Astrocyte (in vitro differentiated cells and primary cell): ENCODE measurements around the gene STRADA. TPM values are rescaled to one million over a fixed set of nuclear protein-coding genes. Genes with fewer than 3 reads are reported as not detected.

ENCODE experiments used
- DNase-seq: peaks from one replicate; pipeline ENCODE4 v3.0.0-alpha.2; 2010; ENCODE audit warnings: low read depth
- FAIRE-seq: peaks from 2 replicates; lab custom pipeline; 2011; peaks lifted over from hg19 to GRCh38; lab: Jason Lieb, UNC
- H2AFZ ChIP-seq: 2 replicates; pipeline ENCODE4 v1.6.0; 2012; ENCODE audit warnings: low read depth, low read length, inconsistent platforms
- H3K27ac ChIP-seq: 2 replicates; pipeline ENCODE4 v1.5.1; 2011; ENCODE audit warnings: low read depth, low read length, inconsistent platforms
- H3K27me3 ChIP-seq: 2 replicates; pipeline ENCODE4 v1.6.0; 2011; ENCODE audit warnings: low read length, inconsistent platforms; ENCODE audit not compliant: insufficient read depth
- H3K36me3 ChIP-seq: 2 replicates; pipeline ENCODE4 v1.5.1; 2011; ENCODE audit warnings: low read length, inconsistent platforms; ENCODE audit not compliant: insufficient read depth
- H3K4me1 ChIP-seq: 2 replicates; pipeline ENCODE4 v1.5.1; 2011; ENCODE audit warnings: low read length, inconsistent platforms; ENCODE audit not compliant: insufficient read depth
- H3K4me2 ChIP-seq: 2 replicates; pipeline ENCODE4 v1.6.0; 2012; ENCODE audit warnings: low read length, inconsistent platforms
- H3K4me3 ChIP-seq: 2 replicates; pipeline ENCODE4 v1.5.1; 2011; ENCODE audit warnings: low read depth, mild to moderate bottlenecking, low read length, inconsistent platforms; ENCODE audit not compliant: insufficient read depth
- H3K79me2 ChIP-seq: 2 replicates; pipeline ENCODE4 v1.6.0; 2012; ENCODE audit warnings: mild to moderate bottlenecking, low read length, inconsistent platforms; ENCODE audit not compliant: insufficient read depth
- H3K9ac ChIP-seq: 2 replicates; pipeline ENCODE4 v1.6.0; 2012; ENCODE audit warnings: mild to moderate bottlenecking, low read length, inconsistent platforms
- H3K9me3 ChIP-seq: 2 replicates; pipeline ENCODE4 v1.5.1; 2012; ENCODE audit warnings: low read depth, mild to moderate bottlenecking, low read length, inconsistent platforms; ENCODE audit not compliant: insufficient read depth
- H4K20me1 ChIP-seq: 2 replicates; pipeline ENCODE4 v1.6.0; 2012; ENCODE audit warnings: low read length, inconsistent platforms; ENCODE audit not compliant: insufficient read depth
- H3K27ac Mint-ChIP-seq: one replicate; pipeline ENCODE4 v1.8.0; 2021; ENCODE audit warnings: mild to moderate bottlenecking, mixed read lengths; ENCODE audit not compliant: unreplicated experiment
- H3K27me3 Mint-ChIP-seq: one replicate; pipeline ENCODE4 v1.8.0; 2021; ENCODE audit warnings: low read depth, mixed read lengths; ENCODE audit not compliant: unreplicated experiment
- H3K36me3 Mint-ChIP-seq: one replicate; pipeline ENCODE4 v1.8.0; 2021; ENCODE audit warnings: low read depth, mixed read lengths; ENCODE audit not compliant: unreplicated experiment
- H3K4me1 Mint-ChIP-seq: one replicate; pipeline ENCODE4 v1.8.0; 2021; ENCODE audit warnings: low read depth, mixed read lengths; ENCODE audit not compliant: unreplicated experiment
- H3K4me3 Mint-ChIP-seq: one replicate; pipeline ENCODE4 v1.8.0; 2021; ENCODE audit warnings: mild to moderate bottlenecking, moderate library complexity, mixed read lengths; ENCODE audit not compliant: unreplicated experiment
- H3K9me3 Mint-ChIP-seq: one replicate; pipeline ENCODE4 v1.8.0; 2021; ENCODE audit warnings: mild to moderate bottlenecking, mixed read lengths; ENCODE audit not compliant: unreplicated experiment
- CTCF ChIP-seq: IDR thresholded peaks from 2 replicates; pipeline ENCODE4 v1.5.1; 2011; ENCODE audit warnings: low read depth, mild to moderate bottlenecking, inconsistent platforms, low read length, moderate library complexity; ENCODE audit not compliant: insufficient read depth
- EZH2 ChIP-seq: IDR thresholded peaks from 2 replicates; pipeline ENCODE4 v1.6.1; 2012; ENCODE audit warnings: mild to moderate bottlenecking, low read length, inconsistent platforms; ENCODE audit not compliant: insufficient read depth
- total RNA-seq: library from RNA; stranded (reverse); gene quantifications from 2 replicates; pipeline ENCODE4 v1.2.1, GENCODE V29; 2021

STRADA gene
- total RNA-seq, 1 donor from 2014 or later = 35.7 TPM

GRCh38 chr17:63686138-63686685 is 55.4 kb downstream of the STRADA start:
- Histone ChIP-seq H3K27ac (no peak overlapping the region), H3K9me3 (no peaks in the 10 kb centered on the region), H3K4me2 (no peak overlapping the region), H3K4me1 (no peaks in the 10 kb centered on the region), H2AFZ (no peak overlapping the region), H4K20me1 (peaks cover 8% of the 10 kb centered on the region), H3K4me3 (no peak overlapping the region), H3K79me2 (no peaks in the 10 kb centered on the region), H3K36me3 (peaks cover 19% of the 10 kb centered on the region), H3K9ac (no peak overlapping the region), H3K27me3 (no peaks in the 10 kb centered on the region)
- Mint-ChIP-seq H3K27me3 (peaks cover 2% of the 10 kb centered on the region), H3K4me1 (peaks cover 2% of the 10 kb centered on the region), H3K4me3 (no peak overlapping the region), H3K9me3 (no peaks in the 10 kb centered on the region), H3K27ac (no peak overlapping the region), H3K36me3 (peaks cover 24% of the 10 kb centered on the region)
- DNase-seq (no peak), FAIRE-seq (no peak)
- TF ChIP-seq EZH2 (no peak), CTCF (no peak)

GRCh38 chr17:63685578-63685977 is 56.0 kb downstream of the STRADA start:
- no peak overlapping the region for H3K27ac ChIP-seq
- no peak overlapping the region for H3K4me2 ChIP-seq
- no peaks in the 10 kb centered on the region for H3K9me3 ChIP-seq
- no peaks in the 10 kb centered on the region for H3K79me2 ChIP-seq
- H3K36me3 Mint-ChIP-seq = peaks cover 22% of the 10 kb centered on the region
- DNase-seq (no peak), FAIRE-seq (no peak)
- peaks cover 2% of the 10 kb centered on the region for H3K27me3 Mint-ChIP-seq
- no peaks in the 10 kb centered on the region for H3K9me3 Mint-ChIP-seq
- H3K9ac ChIP-seq = no peak overlapping the region
- no peak overlapping the region for H2AFZ ChIP-seq
- H3K27me3 ChIP-seq = no peaks in the 10 kb centered on the region
- H4K20me1 ChIP-seq = peaks cover 8% of the 10 kb centered on the region
- peaks cover 14% of the 10 kb centered on the region for H3K36me3 ChIP-seq
- no peak for TF ChIP-seq EZH2
- no peak for TF ChIP-seq CTCF
- H3K4me1 Mint-ChIP-seq = peaks cover 4% of the 10 kb centered on the region
- no peak overlapping the region for H3K27ac Mint-ChIP-seq
- no peaks in the 10 kb centered on the region for H3K4me1 ChIP-seq
- no peak overlapping the region for H3K4me3 Mint-ChIP-seq
- no peak overlapping the region for H3K4me3 ChIP-seq

- H3K4me3 ChIP-seq = no peak overlapping the region
- H2AFZ ChIP-seq = no peak overlapping the region
- DNase-seq (no peak), FAIRE-seq (no peak)
- H3K27me3 Mint-ChIP-seq = peaks cover 2% of the 10 kb centered on the region
- H3K9me3 ChIP-seq = no peaks in the 10 kb centered on the region
- peaks cover 8% of the 10 kb centered on the region for H4K20me1 ChIP-seq
- no peak overlapping the region for H3K27ac Mint-ChIP-seq
- H3K4me1 Mint-ChIP-seq = peaks cover 4% of the 10 kb centered on the region
- no peak overlapping the region for H3K9ac ChIP-seq
- H3K4me3 Mint-ChIP-seq = no peak overlapping the region
- no peaks in the 10 kb centered on the region for H3K79me2 ChIP-seq
- no peaks in the 10 kb centered on the region for H3K27me3 ChIP-seq
- peaks cover 14% of the 10 kb centered on the region for H3K36me3 ChIP-seq
- no peaks in the 10 kb centered on the region for H3K4me1 ChIP-seq
- H3K9me3 Mint-ChIP-seq = no peaks in the 10 kb centered on the region
- no peak overlapping the region for H3K27ac ChIP-seq
- TF ChIP-seq EZH2 (no peak), CTCF (no peak)
- H3K4me2 ChIP-seq = no peak overlapping the region
- H3K36me3 Mint-ChIP-seq = peaks cover 16% of the 10 kb centered on the region
These were observed 56.6 kb downstream of the STRADA start for GRCh38 chr17:63685041-63685440.
